Panc1 (cell line): ENCODE measurements around the gene MAST3.

Source experiments
- POLR2AphosphoS5 ChIP-seq: IDR thresholded peaks from 2 replicates; pipeline ENCODE4 v1.6.1; 2012; ENCODE audit warnings: mild to moderate bottlenecking, low read depth, low read length, moderate library complexity
- SIN3A ChIP-seq: IDR thresholded peaks from 2 replicates; pipeline ENCODE4 v1.6.1; 2012; ENCODE audit warnings: low read depth, mild to moderate bottlenecking, low read length, moderate library complexity, borderline replicate concordance; ENCODE audit not compliant: insufficient read depth
- TCF7L2 ChIP-seq: IDR thresholded peaks from 2 replicates; pipeline ENCODE4 v1.6.1; 2011; ENCODE audit warnings: mild to moderate bottlenecking, low read depth, low read length, inconsistent platforms
- TF ChIP-seq, protein P1 (sequence below): fragments of 450-650 bp; IDR thresholded peaks from 2 replicates; pipeline ENCODE4 v1.5.1; 2017; ENCODE audit warnings: mild to moderate bottlenecking
- TF ChIP-seq, protein P2 (sequence below), 2 experiments: IDR thresholded peaks; 2 replicates each; pipeline ENCODE4 v1.6.1; 2011 to 2012; ENCODE audit warnings: low read depth in 2 of 2, control low read depth in 1 of 2, low read length in 1 of 2, mild to moderate bottlenecking in 1 of 2, moderate library complexity in 1 of 2; ENCODE audit not compliant: insufficient read depth in 1 of 2

DNA sequence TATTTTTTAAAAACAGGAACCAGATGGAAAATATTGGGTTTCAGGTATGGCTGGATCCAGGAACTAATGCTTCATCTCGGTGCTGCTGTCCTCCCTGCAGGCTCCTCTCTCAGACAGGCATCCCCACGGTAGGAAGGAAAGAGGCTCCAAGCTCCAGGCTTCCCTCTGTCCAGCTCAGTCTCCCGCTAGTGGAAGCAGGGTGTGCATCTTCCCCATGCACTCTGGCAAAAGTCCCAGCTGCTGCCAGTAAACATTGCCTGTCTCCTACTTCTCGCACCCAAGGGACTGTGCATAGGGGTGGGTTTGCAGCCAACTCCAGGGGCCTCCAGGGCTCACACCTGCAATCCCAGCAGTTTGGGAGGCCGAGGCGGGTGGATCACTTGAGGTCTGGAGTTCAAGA is 40.0 kb upstream of the MAST3 start:
- TF ChIP-seq, protein P1, sequence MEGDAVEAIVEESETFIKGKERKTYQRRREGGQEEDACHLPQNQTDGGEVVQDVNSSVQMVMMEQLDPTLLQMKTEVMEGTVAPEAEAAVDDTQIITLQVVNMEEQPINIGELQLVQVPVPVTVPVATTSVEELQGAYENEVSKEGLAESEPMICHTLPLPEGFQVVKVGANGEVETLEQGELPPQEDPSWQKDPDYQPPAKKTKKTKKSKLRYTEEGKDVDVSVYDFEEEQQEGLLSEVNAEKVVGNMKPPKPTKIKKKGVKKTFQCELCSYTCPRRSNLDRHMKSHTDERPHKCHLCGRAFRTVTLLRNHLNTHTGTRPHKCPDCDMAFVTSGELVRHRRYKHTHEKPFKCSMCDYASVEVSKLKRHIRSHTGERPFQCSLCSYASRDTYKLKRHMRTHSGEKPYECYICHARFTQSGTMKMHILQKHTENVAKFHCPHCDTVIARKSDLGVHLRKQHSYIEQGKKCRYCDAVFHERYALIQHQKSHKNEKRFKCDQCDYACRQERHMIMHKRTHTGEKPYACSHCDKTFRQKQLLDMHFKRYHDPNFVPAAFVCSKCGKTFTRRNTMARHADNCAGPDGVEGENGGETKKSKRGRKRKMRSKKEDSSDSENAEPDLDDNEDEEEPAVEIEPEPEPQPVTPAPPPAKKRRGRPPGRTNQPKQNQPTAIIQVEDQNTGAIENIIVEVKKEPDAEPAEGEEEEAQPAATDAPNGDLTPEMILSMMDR, result no peak
- TF ChIP-seq POLR2AphosphoS5, result no peak
- no peak for TF ChIP-seq SIN3A
- TF ChIP-seq TCF7L2, result no peak
- TF ChIP-seq, protein P2, sequence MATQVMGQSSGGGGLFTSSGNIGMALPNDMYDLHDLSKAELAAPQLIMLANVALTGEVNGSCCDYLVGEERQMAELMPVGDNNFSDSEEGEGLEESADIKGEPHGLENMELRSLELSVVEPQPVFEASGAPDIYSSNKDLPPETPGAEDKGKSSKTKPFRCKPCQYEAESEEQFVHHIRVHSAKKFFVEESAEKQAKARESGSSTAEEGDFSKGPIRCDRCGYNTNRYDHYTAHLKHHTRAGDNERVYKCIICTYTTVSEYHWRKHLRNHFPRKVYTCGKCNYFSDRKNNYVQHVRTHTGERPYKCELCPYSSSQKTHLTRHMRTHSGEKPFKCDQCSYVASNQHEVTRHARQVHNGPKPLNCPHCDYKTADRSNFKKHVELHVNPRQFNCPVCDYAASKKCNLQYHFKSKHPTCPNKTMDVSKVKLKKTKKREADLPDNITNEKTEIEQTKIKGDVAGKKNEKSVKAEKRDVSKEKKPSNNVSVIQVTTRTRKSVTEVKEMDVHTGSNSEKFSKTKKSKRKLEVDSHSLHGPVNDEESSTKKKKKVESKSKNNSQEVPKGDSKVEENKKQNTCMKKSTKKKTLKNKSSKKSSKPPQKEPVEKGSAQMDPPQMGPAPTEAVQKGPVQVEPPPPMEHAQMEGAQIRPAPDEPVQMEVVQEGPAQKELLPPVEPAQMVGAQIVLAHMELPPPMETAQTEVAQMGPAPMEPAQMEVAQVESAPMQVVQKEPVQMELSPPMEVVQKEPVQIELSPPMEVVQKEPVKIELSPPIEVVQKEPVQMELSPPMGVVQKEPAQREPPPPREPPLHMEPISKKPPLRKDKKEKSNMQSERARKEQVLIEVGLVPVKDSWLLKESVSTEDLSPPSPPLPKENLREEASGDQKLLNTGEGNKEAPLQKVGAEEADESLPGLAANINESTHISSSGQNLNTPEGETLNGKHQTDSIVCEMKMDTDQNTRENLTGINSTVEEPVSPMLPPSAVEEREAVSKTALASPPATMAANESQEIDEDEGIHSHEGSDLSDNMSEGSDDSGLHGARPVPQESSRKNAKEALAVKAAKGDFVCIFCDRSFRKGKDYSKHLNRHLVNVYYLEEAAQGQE (IDR thresholded peaks at IDR 0.05; ENCODE audit: insufficient read depth in 1 of 2, low read depth in 2 of 2, low read length in 1 of 2), result no peak
